Uterus (tissue), 4 donors: ENCODE data around the gene NDUFS6. TPM values are rescaled to one million over a fixed set of nuclear protein-coding genes. Genes with fewer than 3 reads are reported as not detected.

Source experiments
- DNase-seq, 2 donors: peaks; one replicate each; pipeline ENCODE4 v3.0.0-alpha.2; 2019 to 2020
- H3K27ac ChIP-seq, 2 donors: fragments of 200-600 bp; sonication (generic); 1 replicate in 1 of 2; 2 replicates in 1 of 2; pipeline ENCODE4 v1.5.1; 2016 to 2018
- H3K27me3 ChIP-seq, 2 donors: fragments of 200-600 bp; sonication (generic); one replicate each; pipeline ENCODE4 v1.5.1; 2018 to 2019; ENCODE audit warnings: control low read depth in 1 of 2
- H3K36me3 ChIP-seq, 2 donors: fragments of 200-600 bp; sonication (generic); one replicate each; pipeline ENCODE4 v1.5.1; 2019; ENCODE audit warnings: control low read depth in 1 of 2
- H3K4me1 ChIP-seq, 2 donors: fragments of 200-600 bp; sonication (generic); one replicate each; pipeline ENCODE4 v1.5.1; 2018 to 2019; ENCODE audit warnings: control low read depth in 1 of 2
- H3K4me3 ChIP-seq, 2 donors: fragments of 200-600 bp; sonication (generic); 1 replicate in 1 of 2; 2 replicates in 1 of 2; pipeline ENCODE4 v1.5.1; 2018 to 2019; ENCODE audit warnings: mild to moderate bottlenecking in 1 of 2
- H3K9me3 ChIP-seq, 2 donors: fragments of 200-600 bp; sonication (generic); one replicate each; pipeline ENCODE4 v1.5.1; 2019; ENCODE audit warnings: control low read depth in 1 of 2
- CTCF ChIP-seq, 4 experiments: fragments of 200-600 bp in 2 of 4; fragments of 450-650 bp in 2 of 4; sonication (generic) in 2 of 4; IDR thresholded peaks; one replicate each; pipeline ENCODE4 v1.5.1; 2016 to 2019; ENCODE audit warnings: antibody characterized with exemption in 4 of 4, mild to moderate bottlenecking in 2 of 4, moderate library complexity in 1 of 4
- POLR2A ChIP-seq, 2 donors: fragments of 450-650 bp; IDR thresholded peaks; one replicate each; pipeline ENCODE4 v1.6.1; 2016; ENCODE audit warnings: antibody characterized with exemption in 2 of 2, mild to moderate bottlenecking in 1 of 2, moderate library complexity in 1 of 2
- intact Hi-C: fragments of 100-400 bp; cut with DNase I; formaldehyde crosslinking; loops from one replicate; pipeline ENCODE4 v1.15.1; 2023; ENCODE audit warnings: low total_unique reads
- total RNA-seq, 4 donors: library from RNA; depleted of rRNA in 3 of 4; stranded (reverse); fragments of >200 nt in 3 of 4; gene quantifications; one replicate each; pipeline versions ENCODE4 v1.1.0 to v1.2.4, GENCODE V29; 2014 to 2023
- donor health status: DM: yes; HTN: yes; CAD: no.

NDUFS6 gene
- total RNA-seq, 4 donors from 2014 or later = 8.5 to 17.9 (median 14.6) TPM

DNA sequence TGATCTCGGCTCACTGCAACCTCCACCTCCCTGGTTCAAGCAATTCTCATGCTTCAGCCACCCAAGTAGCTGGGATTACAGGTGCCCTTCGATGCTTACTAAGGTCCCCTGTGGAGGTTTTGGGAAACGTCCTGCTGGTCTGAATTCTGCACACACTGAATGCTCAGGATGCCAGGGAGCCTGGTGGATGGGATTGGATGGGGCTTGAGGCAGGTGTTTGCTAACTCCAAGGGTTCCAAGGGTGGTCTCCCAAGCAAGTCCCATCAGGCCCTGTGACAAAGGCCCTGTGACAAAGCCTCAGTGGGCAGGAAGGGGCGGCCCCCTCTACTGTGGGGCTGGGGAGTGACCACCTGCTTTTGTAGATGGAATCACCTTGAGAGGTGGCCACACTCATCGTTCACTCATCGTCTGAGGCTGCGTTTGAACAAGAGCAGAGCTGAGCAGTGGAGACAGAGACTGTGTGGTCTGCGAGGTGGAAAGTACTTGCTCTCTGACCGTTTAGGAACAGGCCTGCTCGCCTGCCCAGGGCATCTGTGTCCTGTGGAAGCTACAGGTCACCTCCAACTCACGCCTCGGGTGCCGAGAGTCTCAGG lies 41.7 kb upstream of the NDUFS6 start:
- no peak overlapping the region for H3K4me3 ChIP-seq
- H3K36me3 ChIP-seq = no peaks in the 10 kb centered on the region
- H3K27me3 ChIP-seq = no peaks in the 10 kb centered on the region
- intact Hi-C loops = no loop called here
- TF ChIP-seq POLR2A (IDR thresholded peaks at IDR 0.05) (no peak), CTCF (IDR thresholded peaks at IDR 0.05) (no peak)
- H3K4me1 ChIP-seq = no peaks in the 10 kb centered on the region
- H3K9me3 ChIP-seq = no peaks in the 10 kb centered on the region
- H3K27ac ChIP-seq = no peak overlapping the region
- peak in 1 of 2 donors; percentile 1 for DNase-seq

DNA sequence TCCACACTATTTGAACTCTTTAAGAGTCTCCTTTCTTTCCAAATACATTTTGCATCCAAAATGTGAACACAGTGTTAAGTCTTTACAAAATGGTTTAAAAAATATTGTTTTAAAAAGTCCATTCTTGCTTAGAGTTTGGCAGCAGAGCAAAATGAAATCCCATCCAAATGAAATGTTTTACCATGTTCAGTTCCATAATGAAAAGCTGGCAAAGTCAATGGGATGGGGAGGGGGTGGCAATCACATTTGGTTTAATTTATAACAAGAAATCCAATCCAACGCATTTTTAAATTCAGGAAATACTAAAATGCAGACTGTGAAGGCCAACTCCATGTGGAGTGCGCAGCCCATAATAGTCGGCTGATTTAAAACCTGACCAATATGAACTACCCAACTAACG lies 41.0 kb upstream of the NDUFS6 start:
- Histone ChIP-seq H3K27me3 (no peaks in the 10 kb centered on the region), H3K27ac (no peak overlapping the region), H3K4me1 (no peaks in the 10 kb centered on the region), H3K4me3 (no peak overlapping the region), H3K36me3 (no peaks in the 10 kb centered on the region), H3K9me3 (no peaks in the 10 kb centered on the region)
- intact Hi-C loops = no loop called here
- TF ChIP-seq POLR2A (IDR thresholded peaks at IDR 0.05) (no peak), CTCF (IDR thresholded peaks at IDR 0.05) (no peak)
- no peak for DNase-seq

- no peaks in the 10 kb centered on the region for H3K27me3 ChIP-seq
- no peak for TF ChIP-seq CTCF (IDR thresholded peaks at IDR 0.05)
- H3K36me3 ChIP-seq = no peaks in the 10 kb centered on the region
- DNase-seq = peak in 1 of 2 donors; percentile 5
- intact Hi-C loops = no loop called here
- no peak overlapping the region for H3K4me3 ChIP-seq
- H3K4me1 ChIP-seq = no peaks in the 10 kb centered on the region
- no peak overlapping the region for H3K27ac ChIP-seq
- no peaks in the 10 kb centered on the region for H3K9me3 ChIP-seq
Measured at GRCh38 chr5:1760656-1761452, 40.4 kb upstream of the NDUFS6 start.

DNA sequence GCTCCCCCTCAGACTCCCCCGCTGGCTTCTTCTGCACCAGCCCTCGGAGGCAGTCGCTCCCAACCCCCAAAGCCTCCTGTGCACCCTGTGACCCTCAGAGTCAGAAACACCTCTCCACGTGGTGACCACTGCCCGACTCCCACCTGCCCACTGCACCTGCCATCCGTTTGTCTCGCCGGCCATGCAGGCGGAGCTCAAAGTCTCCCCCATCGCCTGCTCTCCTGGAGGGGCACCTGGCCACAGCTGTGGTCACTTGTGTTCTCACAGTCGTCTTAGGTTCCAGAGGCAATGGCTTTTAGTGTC lies 39.8 kb upstream of the NDUFS6 start:
- H3K4me1 ChIP-seq = no peaks in the 10 kb centered on the region
- H3K27me3 ChIP-seq = no peaks in the 10 kb centered on the region
- TF ChIP-seq POLR2A (IDR thresholded peaks at IDR 0.05) (no peak), CTCF (IDR thresholded peaks at IDR 0.05) (no peak)
- H3K27ac ChIP-seq = no peak overlapping the region
- no peaks in the 10 kb centered on the region for H3K36me3 ChIP-seq
- no peak overlapping the region for H3K4me3 ChIP-seq
- intact Hi-C loops = no loop called here
- DNase-seq = peak in 1 of 2 donors; percentile 3
- no peaks in the 10 kb centered on the region for H3K9me3 ChIP-seq

DNA sequence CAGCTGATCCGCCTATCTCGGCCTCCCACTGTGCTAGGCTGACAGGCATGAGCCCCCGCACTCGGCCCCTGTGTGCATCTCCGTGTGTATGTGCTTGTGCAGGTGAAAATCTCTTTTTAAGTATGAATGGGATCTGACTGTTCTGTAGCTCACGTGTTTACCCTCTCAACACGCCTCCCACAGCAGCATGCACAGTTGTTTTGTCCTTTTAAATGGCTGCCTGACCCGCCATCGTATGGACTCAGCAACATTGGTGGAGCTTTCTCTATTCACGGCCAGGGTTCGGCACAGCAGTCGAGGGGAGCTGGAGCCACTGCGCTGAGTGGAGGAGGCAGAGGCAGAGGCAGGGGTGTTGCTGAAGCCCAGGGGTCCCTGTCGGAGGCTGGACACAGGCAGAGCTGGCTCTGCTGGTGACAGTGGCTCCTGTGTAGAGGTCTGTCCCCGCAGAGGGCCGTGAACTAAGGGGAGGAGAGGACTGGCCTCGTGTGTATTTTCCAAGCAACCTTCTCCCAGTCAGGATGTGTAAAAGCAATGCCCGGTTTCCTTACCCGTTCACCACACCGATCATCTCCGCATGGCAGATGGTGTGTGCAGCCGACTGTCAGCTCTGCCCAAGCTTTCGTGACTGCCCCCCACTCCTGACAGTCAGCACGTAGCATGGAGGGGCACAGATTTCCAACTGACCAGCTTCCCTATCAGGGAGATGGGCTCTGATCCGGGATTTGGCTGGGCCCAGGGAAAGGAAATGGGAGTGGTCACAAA lies 38.9 kb upstream of the NDUFS6 start:
- no peak for TF ChIP-seq POLR2A (IDR thresholded peaks at IDR 0.05)
- TF ChIP-seq CTCF (IDR thresholded peaks at IDR 0.05) = no peak
- no peaks in the 10 kb centered on the region for H3K4me1 ChIP-seq
- DNase-seq = peak in 1 of 2 donors; percentile 4
- intact Hi-C loops = no loop called here
- no peaks in the 10 kb centered on the region for H3K27me3 ChIP-seq
- no peaks in the 10 kb centered on the region for H3K36me3 ChIP-seq
- H3K9me3 ChIP-seq = no peaks in the 10 kb centered on the region
- H3K27ac ChIP-seq = no peak overlapping the region
- H3K4me3 ChIP-seq = no peak overlapping the region
